LHCN-M2 (cell line): ENCODE measurements around the gene ARMC6. TPM values are rescaled to one million over a fixed set of nuclear protein-coding genes. Genes with fewer than 3 reads are reported as not detected.
"Not testable (repeated sequence)": the region's sequence is repeated elsewhere in the genome, so short reads cannot be mapped to it uniquely, and the experiment has no call there.

ENCODE experiments used
- DNase-seq: peaks from one replicate; pipeline ENCODE4 v3.0.0-alpha.2; 2012; ENCODE audit warnings: low read depth
- total RNA-seq: library from RNA; depleted of rRNA; stranded (reverse); fragments of >200 nt; gene quantifications from 2 replicates; pipeline ENCODE4 v1.2.3, GENCODE V29; 2014; rRNA removed

Gene ARMC6
- total RNA-seq, 1 experiment from 2014 or later: 61.1 TPM

DNA sequence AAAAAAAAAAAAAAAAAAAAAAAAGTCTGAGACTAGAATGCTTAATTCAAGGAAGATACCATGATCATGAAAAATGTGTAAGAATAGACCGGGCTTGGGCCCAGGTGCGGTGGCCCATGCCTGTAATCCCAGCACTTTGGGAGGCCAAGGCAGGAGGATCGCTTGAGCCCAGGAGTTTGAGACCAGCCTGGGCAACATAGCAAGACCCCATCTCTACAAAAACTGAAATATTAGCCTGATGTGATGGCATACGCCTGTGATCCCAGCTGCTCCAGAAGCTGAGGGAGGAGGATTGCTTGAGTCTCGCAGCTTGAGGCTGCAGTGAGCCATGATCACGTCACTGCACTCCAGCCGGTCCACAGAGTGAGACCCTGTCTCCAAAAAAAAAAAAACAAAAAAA, 73.5 kb downstream of the ARMC6 start:
- DNase-seq: not testable (repeated sequence)

DNA sequence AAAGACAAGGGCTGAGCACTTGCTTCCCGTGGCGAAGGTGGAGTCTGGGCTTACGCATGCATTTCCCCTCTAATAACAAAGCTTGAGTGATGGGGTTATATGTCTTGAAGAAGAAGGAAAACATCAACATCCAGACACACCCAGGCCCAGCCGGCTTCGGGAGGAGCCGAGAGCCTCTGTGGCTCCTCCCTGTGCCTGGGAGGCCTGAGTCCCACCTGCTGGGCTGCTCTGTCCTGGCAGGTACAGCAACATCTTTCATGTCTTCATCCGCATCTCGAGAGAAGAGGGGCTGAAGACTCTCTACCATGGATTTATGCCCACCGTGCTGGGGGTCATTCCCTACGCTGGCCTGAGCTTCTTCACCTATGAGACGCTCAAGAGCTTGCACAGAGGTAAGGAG, 74.3 kb downstream of the ARMC6 start:
- no peak for DNase-seq

Other genes starting within 250 kb of the ARMC6 start
- 0.13 TPM in 1 of 2 replicates, not detected in the other for gene COMP, start 242.3 kb upstream of the ARMC6 start, total RNA-seq
- 56.5 and 76.0 TPM in 2 replicates for gene UPF1, start 201.6 kb upstream of the ARMC6 start, total RNA-seq
- gene CERS1, start 137.4 kb upstream of the ARMC6 start, total RNA-seq: 0.96 and 2.5 TPM in 2 replicates
- 375 and 380 TPM in 2 replicates for gene COPE, start 114.2 kb upstream of the ARMC6 start, total RNA-seq
- gene DDX49, start 113.9 kb upstream of the ARMC6 start, total RNA-seq: 49.8 and 57.6 TPM in 2 replicates
- gene HOMER3, start 92.4 kb upstream of the ARMC6 start, total RNA-seq: 154 and 188 TPM in 2 replicates
- gene SUGP2, start 86 bp upstream of the ARMC6 start, total RNA-seq: 54.2 and 63.9 TPM in 2 replicates
- gene SLC25A42, start 30.4 kb downstream of the ARMC6 start, total RNA-seq: 2.8 and 4.4 TPM in 2 replicates
- 26.1 and 26.7 TPM in 2 replicates for gene TMEM161A, start 104.9 kb downstream of the ARMC6 start, total RNA-seq
- 0.17 and 0.32 TPM in 2 replicates for gene MEF2B, start 136.7 kb downstream of the ARMC6 start, total RNA-seq
- 19.6 and 27.0 TPM in 2 replicates for gene BORCS8, start 158.5 kb downstream of the ARMC6 start, total RNA-seq
- 66.9 and 71.8 TPM in 2 replicates for gene RFXANK, start 158.7 kb downstream of the ARMC6 start, total RNA-seq
- gene NR2C2AP, start 169.8 kb downstream of the ARMC6 start, total RNA-seq: 16.0 and 19.7 TPM in 2 replicates
- gene NCAN, start 178.4 kb downstream of the ARMC6 start, total RNA-seq: under 0.01 TPM in 1 of 2 replicates, not detected in the other
- gene TM6SF2, start 239.7 kb downstream of the ARMC6 start, total RNA-seq: 1.2 and 1.3 TPM in 2 replicates